HG02884 (cell line): Measurements from ENCODE around the gene SERTAD2.

Experiments used
- ATAC-seq: cut with Tn5 transposase; IDR thresholded peaks from one replicate; pipeline ENCODE4 v1.9.1; 2021; ENCODE audit warnings: mild to moderate bottlenecking, moderate library complexity; ENCODE audit not compliant: unreplicated experiment

SERTAD2 gene

DNA sequence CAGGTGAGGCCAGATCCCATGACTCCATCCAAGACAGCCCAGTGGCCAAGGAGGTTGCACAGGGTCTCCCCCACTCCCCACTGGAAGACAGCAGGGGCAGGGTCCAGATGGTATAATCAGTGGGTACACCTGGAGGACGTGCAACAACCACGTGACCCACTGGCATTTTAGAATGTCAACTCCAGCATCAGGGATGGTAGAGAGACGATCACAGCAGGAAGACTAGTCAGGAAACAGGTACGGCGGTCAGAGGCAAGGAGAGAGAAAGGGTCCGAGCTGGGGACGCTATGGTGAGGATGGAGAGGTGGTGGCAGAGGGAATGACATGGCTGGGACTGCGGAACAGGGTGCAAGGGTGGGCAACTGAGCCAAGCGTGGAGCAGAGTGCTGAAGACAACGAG lies 23.0 kb downstream of the SERTAD2 start:
- ATAC-seq = no peak

DNA sequence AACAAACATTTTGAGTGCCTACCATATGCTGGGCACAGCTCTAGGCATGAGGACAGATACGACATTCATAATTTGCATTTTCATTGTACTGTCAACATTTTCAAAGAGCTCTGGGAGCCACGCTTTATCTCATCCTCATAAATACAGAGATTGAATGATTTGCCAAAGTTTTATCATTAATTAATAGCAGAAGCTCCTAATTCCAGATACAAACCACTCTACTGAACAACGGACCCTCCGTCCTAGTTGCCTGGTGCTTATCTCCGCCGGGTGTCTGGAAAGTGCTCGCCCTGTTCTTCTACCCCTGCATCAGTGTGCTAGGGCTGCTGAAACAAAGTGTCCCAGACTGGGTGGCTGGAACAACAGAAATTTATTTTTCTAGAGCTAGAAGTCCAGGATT lies 23.8 kb downstream of the SERTAD2 start:
- ATAC-seq = no peak

DNA sequence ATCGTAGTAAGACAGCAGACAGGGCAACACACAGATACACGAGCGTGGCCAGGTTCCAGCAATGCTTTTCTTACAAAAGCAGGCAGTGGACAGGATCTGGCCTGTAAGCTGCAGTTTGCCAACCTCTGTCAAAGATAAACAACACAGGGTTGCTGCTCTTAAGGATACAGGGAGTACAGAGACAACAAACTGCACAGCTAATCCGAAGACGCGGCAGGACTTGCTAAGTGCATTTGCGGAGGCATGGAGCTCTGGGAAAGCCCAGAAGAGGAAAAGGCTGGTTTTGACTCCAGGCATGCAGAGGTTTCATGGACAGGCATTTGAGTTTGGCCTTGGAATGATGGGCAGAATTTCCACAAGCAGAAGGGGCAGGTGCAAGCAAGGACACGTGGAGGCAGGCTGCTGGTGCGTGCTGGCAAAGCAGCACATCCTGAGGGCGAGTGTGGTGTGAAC lies 24.4 kb downstream of the SERTAD2 start:
- ATAC-seq = no peak

DNA sequence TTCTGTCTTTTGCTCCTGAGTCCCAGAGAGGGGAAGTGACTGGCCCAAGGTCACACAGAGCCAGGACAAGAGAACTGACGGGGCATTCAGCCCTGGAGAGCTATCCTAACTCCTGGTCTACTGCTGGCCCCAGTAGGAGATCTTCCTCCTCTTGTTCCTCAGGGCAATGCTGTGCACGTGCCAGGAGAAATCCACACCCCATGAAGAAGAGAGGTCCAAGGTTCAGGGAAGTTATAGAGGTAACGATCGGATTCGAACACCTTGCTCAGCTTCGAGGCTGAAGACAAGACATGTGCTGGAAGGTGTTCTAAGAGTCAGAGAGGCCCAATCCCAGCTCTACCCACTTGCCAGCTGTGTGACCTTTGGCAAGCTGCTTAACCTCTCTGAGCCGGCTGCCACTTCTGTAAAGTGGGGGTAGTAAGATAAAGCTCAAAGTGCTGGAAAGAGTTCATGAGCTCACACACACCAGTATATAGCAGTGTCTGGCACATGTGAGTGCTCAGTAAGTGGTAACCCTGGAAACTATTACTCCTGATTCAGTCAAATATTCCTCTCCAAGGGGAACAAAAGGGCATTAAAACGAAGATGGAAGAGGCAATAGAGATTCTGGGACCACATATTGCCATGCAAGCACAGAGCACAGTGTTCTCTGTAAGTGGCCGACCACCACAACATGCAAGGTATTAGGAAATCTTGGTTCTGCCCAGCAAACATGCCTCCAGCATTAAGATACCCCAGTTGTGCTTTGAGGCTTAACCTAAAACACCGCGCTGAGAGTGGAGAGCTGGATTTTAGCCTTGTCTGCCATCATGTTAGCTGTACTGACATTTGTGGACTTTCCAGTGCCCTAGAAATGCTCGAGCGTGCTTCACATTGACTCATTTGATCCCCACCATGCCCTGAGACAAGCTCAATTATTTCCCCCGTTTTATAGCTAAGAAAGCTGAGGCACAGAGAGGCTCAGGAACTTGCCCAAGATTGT lies 25.6 kb downstream of the SERTAD2 start:
- ATAC-seq = no peak

DNA sequence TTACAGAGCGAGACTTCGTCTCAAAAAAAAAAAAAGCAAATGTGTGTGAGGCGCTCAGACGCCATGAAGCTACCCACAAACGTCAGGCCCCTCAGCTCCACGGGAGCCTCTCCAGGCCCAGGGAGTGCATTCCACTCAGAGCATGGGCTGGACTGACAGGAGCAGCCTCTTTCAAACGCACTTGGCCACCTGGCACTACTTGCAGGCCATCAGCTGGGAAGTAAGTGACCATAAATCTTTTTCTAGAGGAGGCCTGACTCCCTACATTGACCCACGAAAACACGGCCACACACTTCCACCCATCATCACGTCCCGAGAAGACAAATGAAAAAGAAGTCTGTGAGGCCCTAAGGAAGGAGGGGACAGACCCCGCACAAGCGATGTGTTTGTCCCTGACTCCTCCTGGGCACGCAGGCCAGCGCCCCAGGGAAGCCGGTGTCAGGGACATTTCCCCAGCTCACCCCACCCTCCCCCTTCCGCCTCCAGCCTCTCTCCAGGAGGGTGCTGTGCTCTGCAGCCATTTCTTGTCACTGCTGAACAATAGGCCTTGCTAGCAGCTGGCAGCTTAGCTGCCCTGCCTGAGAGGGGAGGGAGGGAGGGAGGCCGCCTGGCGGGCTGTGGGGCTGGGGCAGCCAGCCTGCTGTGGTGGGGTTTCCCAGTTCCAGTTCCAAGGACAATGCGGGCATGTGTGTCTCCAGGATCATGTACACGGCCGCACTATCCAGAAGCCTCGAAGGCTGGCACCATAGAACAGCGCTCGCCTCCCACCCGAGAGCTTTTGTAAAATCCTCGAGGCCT lies 26.6 kb downstream of the SERTAD2 start:
- ATAC-seq = no peak

DNA sequence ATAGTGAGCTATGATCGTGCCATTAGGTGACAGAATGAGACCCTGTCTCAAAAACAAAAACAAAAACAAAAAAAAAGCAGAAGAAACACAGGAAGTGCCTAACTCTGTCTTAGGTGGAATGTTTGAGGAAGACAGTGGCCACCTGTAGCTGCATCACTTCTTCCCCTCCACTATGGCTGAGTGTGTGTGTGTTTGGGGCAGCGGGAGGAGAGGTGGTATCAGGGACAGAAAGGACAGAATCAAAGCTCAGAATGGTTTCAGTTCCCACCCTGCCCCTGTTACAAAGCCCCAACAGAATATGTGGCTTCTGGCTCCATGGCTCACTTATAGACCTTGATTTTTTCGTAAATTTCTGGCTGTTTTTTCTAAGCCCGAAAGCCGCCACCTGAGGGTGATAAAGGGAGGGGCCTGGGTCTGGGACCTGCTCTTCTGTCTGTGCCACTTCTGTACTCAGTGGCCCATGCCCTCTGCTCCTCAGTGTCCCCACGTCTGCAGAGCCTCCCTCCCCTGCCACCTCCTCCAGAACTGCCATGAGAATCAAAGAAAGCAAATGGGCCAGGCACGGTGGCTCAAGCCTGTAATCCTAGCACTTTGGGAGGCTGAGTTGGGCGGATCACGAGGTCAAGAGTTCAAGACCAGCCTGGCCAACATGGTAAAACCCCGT lies 27.4 kb downstream of the SERTAD2 start:
- ATAC-seq = no peak

DNA sequence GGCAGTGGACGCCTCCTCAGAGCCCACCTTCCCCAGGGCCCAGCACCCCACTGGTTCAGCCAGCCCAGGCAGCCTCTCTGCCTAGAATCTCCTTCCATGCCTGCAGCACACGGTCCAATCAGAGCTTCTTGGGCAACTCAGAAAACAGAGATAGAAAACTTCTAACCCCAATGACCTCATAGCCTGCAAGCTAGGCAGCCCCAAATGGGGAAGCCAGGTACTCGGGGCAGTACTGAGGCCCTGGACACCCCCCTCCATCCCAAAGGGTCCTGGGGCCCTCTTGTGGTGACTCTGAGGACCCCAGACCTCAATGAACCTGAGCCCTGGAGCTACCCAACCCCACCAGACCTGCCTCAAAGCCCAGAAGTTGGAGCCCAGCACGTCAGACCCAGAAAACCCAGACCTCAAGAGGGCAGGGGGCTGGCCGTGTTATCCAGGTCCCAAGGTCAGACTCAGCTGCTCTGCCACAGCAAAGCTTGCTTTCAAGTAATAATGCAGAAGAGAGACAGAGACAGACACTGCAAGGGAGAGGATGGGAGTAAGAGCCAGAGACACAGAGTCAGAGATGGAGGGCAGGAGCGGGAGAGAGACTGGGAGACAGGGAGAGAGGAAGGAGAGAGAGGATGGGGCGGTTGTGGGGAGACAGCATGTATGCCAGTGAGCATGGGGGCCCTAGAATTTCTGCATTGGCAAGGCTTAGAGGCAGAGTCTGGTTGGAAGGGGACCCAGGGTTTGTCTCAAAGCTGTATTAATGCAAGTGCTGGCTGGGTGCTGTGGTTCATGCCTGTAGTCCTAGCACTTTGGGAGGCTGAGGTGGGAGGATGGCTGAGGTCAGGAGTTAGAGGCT lies 28.2 kb downstream of the SERTAD2 start:
- no peak for ATAC-seq

DNA sequence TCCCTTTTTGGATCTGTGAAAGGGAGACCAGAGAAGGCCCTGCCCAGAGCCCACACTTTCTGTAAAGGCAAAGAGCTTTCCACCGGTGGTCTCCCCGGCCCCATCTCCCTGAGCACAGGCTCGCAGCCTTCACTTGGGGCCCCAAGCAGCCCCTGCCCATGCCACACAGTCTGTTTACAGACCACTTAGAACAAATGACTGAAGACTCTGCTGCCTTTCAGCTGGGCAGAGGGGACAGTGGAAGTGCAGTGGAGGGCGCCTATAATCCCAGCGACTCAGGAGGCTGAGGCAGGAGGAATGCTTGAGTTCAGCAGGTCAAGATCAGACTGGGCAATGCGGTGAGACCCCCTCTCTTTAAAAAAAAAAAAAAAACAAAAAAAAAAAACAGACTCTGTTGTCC lies 28.9 kb downstream of the SERTAD2 start:
- no peak for ATAC-seq

DNA sequence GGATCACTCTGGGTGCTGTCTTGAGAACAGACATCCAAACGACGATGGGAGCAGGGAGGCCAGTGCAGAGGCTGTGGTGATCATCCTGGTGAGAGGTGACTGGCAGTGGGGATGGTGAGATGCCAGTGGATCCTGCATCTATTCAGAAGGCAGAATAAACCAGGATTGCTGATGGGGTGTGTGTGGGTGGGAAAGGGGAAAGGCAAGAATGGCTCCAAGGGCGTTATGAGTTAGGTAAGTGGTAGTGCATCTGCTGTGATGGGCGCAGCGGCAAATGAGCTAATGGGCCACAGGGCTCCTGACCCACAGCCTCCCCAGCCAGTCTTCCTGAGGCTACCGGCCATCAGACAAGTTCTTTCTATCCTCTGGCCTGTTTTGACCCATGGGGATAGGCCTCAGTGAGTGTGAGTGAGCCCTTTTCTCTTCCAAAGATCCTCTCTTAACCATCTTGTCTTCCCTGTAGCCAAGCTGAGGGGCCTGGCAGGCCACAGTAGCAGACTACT lies 29.6 kb downstream of the SERTAD2 start:
- ATAC-seq = no peak

DNA sequence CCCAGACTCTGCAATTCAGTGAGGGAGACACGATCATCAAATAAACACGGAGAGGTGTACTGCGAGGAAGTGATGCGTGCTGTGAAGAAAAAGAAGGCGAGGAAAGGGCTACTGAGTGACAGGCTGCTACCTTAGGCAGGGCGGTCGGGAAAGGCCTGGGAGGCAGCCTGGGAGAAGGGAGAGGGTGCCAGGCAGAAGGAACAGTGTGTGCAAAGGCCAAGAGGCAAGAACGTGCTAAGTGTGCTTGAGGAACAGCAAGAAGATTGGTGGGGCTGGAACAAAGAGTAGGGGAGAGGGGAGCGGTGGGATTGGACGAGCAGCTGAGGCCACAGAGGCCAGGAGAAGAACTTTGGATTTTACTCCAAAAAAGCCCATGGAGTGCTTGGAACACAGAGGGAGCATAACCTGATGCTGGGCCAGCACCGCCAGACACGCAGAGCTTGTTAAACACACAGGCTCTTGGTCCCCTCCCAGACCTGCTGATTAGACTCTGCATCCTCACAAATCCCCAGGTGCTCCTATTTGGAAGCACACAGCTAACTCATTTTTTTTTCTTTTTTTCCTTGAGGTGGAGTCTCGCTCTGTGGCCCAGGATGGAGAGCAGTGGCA lies 30.4 kb downstream of the SERTAD2 start:
- ATAC-seq = no peak

DNA sequence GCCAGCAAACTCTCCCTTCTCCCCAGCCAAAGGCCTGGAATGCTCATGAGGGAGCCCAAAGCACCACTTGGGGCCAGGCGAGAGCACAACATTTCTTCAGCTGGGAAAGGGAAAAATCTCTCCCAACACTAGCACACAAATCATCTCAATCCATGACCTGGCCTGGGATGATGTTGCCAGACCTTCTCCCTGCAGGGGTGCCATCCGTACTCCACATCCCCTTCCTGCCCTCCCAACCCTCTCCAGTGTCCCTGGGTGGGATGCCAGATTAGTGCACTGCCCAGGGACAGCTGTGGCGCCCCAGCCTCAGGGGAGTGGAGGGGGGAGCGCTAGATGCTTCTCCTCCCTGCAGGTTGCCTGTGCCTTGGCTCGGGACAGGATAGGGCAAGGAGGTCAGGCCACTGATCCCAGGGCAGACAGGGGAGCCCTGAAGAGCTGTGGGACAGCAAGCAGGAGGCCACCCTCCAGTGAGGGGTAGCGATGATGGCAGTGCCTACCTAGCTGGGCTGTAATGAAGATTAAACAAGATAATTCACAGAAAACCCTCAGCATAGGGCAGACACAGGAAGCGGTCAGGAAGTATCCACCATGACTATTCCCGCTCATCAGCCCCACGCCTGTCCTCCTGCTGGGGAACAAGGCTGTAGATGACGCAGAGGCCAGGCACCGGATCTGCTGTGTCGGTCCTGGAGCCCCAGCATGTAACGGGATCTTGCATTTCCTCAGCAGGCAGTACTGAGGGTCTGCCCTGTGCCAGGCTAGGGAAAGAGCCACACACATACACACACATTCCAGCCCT lies 31.1 kb downstream of the SERTAD2 start:
- no peak for ATAC-seq

DNA sequence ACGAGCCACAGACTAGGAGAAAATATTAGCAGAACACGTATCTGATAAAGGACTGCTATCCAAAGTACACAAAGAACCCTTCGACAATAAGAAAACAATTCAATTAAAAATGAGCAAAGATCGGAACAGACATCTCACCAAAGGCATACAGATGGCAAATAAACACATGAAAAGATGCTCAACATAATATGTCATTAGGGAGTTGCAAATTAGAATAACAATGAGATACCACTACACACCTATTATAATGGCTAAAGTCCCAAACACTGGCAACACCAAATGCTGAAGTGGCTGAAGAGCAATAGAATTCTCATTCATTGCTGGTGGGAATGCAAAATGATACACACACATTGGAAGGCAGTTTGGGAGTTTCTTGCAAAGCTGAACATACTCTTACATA lies 33.1 kb downstream of the SERTAD2 start:
- ATAC-seq = no peak

DNA sequence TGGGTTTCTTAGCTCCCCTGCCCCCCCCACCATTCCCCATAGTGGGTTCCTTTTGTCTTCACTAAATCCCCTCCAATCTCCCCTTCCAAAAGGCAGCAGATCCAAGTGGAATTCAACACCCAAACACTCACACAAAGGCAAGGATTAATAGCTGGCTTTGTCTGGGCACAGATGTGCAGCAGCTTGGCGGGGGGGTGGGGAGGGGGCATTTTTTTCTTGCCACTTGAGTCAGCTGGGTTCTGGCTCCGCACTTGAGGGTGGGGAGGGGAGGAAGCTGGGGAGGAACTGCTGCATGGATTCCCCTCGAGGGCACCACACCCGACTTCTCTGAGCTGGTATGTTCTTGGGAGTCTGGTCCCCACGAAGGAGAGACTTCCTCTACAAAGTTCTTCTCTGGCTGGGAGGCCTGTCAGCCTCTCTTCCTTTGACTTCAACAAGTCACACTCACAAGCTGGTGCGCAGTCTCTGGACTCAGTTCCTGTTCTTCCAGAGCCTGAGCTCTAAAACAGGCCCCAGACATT lies 36.0 kb downstream of the SERTAD2 start:
- ATAC-seq = no peak

DNA sequence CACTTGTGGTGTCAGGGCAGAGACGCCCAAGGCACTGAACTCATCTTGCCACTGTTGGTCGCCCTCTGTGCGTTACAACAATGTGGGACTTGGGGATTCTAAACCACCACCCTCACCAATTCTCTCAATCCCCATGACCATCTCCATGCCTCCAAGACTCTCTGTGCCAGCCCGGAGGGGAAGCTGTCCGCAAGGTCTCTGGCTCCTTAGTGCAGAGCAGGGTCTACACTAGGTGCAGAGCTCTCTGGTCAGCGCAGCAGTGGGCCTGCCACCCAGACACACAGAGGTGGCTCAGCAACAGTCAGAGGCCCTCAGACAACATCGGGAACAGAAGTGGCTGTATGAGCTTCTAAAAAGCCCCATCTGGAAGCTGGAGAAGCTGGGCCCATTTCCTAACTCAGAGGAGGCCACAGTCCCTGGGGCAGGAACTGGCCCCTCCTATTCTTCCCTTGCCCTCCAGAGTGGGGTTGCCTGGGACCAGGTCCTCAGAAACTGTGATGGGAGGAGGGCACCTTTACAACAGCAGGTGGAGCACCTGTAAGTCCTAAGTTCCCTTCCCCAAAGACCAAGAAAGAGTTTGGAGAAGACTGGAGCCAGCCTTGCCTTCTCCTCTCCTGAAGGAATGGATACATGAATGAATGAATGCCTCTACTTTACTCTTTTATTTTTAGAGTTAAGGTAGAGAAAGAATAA lies 37.7 kb downstream of the SERTAD2 start:
- no peak for ATAC-seq

DNA sequence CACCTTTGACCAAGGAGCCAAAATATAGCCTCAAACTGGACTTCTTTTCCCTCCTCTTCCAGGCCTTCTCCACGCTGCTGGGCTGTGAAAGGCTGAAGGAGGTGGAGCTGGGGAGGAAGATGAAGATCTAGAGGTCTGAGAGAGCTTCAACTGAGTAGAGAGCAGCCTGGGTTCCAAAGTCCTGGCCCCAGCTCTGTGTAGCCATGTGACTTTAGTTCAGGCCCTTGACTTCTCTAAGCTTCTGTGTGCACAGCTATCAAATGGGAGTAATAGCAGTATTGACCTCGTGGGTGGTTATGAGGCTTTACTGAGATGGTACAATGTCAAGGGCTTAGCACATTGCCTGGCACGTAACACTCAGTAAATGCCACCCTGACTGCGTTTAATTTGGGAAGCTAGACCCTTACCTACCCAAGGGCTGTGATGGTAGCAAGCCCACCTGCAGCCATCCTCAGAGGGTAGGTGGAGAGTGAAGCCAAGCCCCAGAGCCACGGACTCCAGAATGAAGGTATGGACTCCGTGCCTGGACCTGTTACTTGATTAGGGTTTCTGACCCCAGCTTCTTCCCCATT lies 38.4 kb downstream of the SERTAD2 start:
- no peak for ATAC-seq

DNA sequence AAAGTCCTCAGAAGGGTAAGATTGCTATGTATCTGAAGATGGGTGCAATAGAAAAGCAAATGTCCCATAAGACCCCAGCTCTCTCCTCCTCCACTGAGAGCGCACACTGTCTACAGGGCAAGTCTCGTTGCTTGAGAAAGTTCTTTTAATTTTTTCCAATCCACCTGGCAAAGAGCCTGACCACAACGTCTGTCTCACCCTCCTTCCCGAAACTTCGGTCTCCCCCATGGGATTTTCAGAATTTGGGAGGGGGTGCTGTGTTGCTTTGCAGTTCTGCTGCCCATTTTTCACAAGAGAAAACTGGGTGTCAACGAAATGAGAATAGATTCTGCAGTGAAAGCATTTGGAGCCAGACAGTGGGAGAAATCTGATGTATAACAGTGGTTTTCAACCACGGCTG lies 40.4 kb downstream of the SERTAD2 start:
- ATAC-seq = no peak

DNA sequence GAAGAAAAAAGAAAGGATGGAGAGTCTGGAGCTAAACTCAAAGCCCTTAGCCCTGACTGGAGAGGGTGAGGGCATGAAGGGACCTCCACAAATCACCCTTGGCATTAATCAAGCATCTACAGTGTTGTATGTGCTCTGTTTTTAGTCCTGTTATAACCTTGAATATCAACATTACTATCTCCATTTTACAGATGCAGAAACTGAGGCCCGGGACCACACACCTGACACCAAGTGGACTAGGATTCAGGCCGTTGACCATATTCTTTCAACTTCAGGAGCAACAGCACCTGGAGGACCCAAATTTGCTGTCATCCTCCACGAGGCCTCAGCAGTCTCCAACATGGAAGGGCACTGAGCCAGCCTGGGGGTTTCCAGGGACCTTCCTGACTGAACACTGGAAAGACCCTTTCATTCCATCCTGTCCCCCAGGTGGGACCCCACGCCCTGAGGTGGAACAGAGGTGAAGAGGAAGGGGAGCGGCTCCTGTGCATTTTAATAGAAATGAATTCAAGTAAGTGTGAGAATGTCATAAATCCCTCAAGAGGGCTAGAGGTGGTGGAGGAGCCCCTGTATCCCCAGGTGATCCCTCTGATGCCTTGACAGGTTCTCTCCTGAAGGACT lies 41.0 kb downstream of the SERTAD2 start:
- ATAC-seq = no peak
